Panc1 (cell line): ENCODE measurements around the gene MYRIP.

ENCODE experiments used
- POLR2AphosphoS5 ChIP-seq: IDR thresholded peaks from 2 replicates; pipeline ENCODE4 v1.6.1; 2012; ENCODE audit warnings: mild to moderate bottlenecking, low read depth, low read length, moderate library complexity
- TCF7L2 ChIP-seq: IDR thresholded peaks from 2 replicates; pipeline ENCODE4 v1.6.1; 2011; ENCODE audit warnings: mild to moderate bottlenecking, low read depth, low read length, inconsistent platforms
- TF ChIP-seq, protein P1 (sequence below): fragments of 450-650 bp; IDR thresholded peaks from 2 replicates; pipeline ENCODE4 v1.5.1; 2017; ENCODE audit warnings: mild to moderate bottlenecking
- TF ChIP-seq, protein P2 (sequence below), 2 experiments: IDR thresholded peaks; 2 replicates each; pipeline ENCODE4 v1.6.1; 2011 to 2012; ENCODE audit warnings: low read depth in 2 of 2, control low read depth in 1 of 2, low read length in 1 of 2, mild to moderate bottlenecking in 1 of 2, moderate library complexity in 1 of 2; ENCODE audit not compliant: insufficient read depth in 1 of 2

DNA sequence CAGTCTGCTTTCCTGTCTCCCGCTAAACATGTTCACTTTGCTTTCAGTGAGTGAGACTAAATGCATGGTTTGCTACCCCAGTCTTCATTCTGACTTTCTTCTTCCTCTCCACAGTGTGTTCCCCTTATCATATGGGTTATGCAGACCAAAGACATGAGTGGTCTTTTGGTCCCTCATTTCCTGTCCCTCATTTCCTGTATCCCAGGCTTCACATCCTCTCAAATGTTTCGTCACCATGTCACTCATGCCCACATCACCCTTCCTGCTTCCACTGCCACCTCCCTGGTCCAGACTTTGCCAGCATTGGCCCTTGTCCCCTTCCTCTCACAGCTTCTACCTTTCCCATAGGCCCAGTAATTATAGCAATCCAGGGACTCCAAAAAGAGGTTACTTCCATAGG is 209.0 kb downstream of the MYRIP start:
- TF ChIP-seq, protein P1, sequence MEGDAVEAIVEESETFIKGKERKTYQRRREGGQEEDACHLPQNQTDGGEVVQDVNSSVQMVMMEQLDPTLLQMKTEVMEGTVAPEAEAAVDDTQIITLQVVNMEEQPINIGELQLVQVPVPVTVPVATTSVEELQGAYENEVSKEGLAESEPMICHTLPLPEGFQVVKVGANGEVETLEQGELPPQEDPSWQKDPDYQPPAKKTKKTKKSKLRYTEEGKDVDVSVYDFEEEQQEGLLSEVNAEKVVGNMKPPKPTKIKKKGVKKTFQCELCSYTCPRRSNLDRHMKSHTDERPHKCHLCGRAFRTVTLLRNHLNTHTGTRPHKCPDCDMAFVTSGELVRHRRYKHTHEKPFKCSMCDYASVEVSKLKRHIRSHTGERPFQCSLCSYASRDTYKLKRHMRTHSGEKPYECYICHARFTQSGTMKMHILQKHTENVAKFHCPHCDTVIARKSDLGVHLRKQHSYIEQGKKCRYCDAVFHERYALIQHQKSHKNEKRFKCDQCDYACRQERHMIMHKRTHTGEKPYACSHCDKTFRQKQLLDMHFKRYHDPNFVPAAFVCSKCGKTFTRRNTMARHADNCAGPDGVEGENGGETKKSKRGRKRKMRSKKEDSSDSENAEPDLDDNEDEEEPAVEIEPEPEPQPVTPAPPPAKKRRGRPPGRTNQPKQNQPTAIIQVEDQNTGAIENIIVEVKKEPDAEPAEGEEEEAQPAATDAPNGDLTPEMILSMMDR, result no peak
- TF ChIP-seq, protein P2, sequence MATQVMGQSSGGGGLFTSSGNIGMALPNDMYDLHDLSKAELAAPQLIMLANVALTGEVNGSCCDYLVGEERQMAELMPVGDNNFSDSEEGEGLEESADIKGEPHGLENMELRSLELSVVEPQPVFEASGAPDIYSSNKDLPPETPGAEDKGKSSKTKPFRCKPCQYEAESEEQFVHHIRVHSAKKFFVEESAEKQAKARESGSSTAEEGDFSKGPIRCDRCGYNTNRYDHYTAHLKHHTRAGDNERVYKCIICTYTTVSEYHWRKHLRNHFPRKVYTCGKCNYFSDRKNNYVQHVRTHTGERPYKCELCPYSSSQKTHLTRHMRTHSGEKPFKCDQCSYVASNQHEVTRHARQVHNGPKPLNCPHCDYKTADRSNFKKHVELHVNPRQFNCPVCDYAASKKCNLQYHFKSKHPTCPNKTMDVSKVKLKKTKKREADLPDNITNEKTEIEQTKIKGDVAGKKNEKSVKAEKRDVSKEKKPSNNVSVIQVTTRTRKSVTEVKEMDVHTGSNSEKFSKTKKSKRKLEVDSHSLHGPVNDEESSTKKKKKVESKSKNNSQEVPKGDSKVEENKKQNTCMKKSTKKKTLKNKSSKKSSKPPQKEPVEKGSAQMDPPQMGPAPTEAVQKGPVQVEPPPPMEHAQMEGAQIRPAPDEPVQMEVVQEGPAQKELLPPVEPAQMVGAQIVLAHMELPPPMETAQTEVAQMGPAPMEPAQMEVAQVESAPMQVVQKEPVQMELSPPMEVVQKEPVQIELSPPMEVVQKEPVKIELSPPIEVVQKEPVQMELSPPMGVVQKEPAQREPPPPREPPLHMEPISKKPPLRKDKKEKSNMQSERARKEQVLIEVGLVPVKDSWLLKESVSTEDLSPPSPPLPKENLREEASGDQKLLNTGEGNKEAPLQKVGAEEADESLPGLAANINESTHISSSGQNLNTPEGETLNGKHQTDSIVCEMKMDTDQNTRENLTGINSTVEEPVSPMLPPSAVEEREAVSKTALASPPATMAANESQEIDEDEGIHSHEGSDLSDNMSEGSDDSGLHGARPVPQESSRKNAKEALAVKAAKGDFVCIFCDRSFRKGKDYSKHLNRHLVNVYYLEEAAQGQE (IDR thresholded peaks at IDR 0.05; ENCODE audit: insufficient read depth in 1 of 2, low read depth in 2 of 2, low read length in 1 of 2), result no peak
- TF ChIP-seq POLR2AphosphoS5 (no peak), TCF7L2 (no peak)
